HL-60 (cell line): ENCODE measurements around the gene LY6G5C.

Experiments
- DNase-seq, 2 experiments: peaks; one replicate each; pipeline ENCODE4 v3.0.0-alpha.2; 2010 to 2020; ENCODE audit warnings: low read depth in 1 of 2, low spot score in 1 of 2
- H3K27ac ChIP-seq: fragments of 250-450 bp; sonication (Bioruptor Pico); replicated peaks from 2 replicates; pipeline ENCODE4 v1.5.1; 2020; ENCODE audit warnings: mild to moderate bottlenecking, moderate library complexity
- H3K27me3 ChIP-seq: fragments of 250-450 bp; sonication (Bioruptor Pico); 2 replicates; pipeline ENCODE4 v1.5.1; 2021; ENCODE audit warnings: mild to moderate bottlenecking, moderate library complexity; ENCODE audit not compliant: insufficient read depth, poor library complexity, severe bottlenecking
- H3K4me3 ChIP-seq: replicated peaks from 2 replicates; pipeline ENCODE4 v1.5.1; 2011; ENCODE audit warnings: mild to moderate bottlenecking, control low read depth, low read length; ENCODE audit not compliant: insufficient read depth
- GABPA ChIP-seq: IDR thresholded peaks from 2 replicates; pipeline ENCODE4 v1.6.1; 2012; ENCODE audit warnings: low read depth
- POLR2AphosphoS5 ChIP-seq: IDR thresholded peaks from 2 replicates; pipeline ENCODE4 v1.6.1; 2012; ENCODE audit warnings: low read depth
- SPI1 ChIP-seq: IDR thresholded peaks from 2 replicates; pipeline ENCODE4 v1.6.1; 2012; ENCODE audit warnings: low read depth, mild to moderate bottlenecking, borderline replicate concordance
- TF ChIP-seq, protein P1 (sequence below): IDR thresholded peaks from one replicate; pipeline ENCODE4 v1.5.1; 2011; ENCODE audit warnings: low read length, control low read depth, inconsistent platforms; ENCODE audit not compliant: insufficient read depth
- TF ChIP-seq, protein P2 (sequence below): IDR thresholded peaks from 2 replicates; pipeline ENCODE4 v1.6.1; 2012; ENCODE audit warnings: low read depth; ENCODE audit not compliant: insufficient replicate concordance

The LY6G5C gene

GRCh38 chr6:31728767-31729514 is 48.1 kb upstream of the LY6G5C start, which contains the start of gene DDAH2:
TSS of gene DDAH2 (minus strand) at chr6:31729299. CDS start at chr6:31729161, 138 bp downstream.
- Histone ChIP-seq H3K27ac (peak within 1 kb of the TSS; percentile 66), H3K27me3 (no peaks in the 10 kb centered on the region), H3K4me3 (peak within 1 kb of the TSS; percentile 33)
- TF ChIP-seq SPI1, result no peak
- TF ChIP-seq GABPA, result no peak
- TF ChIP-seq POLR2AphosphoS5, result no peak
- TF ChIP-seq, protein P1, sequence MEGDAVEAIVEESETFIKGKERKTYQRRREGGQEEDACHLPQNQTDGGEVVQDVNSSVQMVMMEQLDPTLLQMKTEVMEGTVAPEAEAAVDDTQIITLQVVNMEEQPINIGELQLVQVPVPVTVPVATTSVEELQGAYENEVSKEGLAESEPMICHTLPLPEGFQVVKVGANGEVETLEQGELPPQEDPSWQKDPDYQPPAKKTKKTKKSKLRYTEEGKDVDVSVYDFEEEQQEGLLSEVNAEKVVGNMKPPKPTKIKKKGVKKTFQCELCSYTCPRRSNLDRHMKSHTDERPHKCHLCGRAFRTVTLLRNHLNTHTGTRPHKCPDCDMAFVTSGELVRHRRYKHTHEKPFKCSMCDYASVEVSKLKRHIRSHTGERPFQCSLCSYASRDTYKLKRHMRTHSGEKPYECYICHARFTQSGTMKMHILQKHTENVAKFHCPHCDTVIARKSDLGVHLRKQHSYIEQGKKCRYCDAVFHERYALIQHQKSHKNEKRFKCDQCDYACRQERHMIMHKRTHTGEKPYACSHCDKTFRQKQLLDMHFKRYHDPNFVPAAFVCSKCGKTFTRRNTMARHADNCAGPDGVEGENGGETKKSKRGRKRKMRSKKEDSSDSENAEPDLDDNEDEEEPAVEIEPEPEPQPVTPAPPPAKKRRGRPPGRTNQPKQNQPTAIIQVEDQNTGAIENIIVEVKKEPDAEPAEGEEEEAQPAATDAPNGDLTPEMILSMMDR, result no peak
- TF ChIP-seq, protein P2, sequence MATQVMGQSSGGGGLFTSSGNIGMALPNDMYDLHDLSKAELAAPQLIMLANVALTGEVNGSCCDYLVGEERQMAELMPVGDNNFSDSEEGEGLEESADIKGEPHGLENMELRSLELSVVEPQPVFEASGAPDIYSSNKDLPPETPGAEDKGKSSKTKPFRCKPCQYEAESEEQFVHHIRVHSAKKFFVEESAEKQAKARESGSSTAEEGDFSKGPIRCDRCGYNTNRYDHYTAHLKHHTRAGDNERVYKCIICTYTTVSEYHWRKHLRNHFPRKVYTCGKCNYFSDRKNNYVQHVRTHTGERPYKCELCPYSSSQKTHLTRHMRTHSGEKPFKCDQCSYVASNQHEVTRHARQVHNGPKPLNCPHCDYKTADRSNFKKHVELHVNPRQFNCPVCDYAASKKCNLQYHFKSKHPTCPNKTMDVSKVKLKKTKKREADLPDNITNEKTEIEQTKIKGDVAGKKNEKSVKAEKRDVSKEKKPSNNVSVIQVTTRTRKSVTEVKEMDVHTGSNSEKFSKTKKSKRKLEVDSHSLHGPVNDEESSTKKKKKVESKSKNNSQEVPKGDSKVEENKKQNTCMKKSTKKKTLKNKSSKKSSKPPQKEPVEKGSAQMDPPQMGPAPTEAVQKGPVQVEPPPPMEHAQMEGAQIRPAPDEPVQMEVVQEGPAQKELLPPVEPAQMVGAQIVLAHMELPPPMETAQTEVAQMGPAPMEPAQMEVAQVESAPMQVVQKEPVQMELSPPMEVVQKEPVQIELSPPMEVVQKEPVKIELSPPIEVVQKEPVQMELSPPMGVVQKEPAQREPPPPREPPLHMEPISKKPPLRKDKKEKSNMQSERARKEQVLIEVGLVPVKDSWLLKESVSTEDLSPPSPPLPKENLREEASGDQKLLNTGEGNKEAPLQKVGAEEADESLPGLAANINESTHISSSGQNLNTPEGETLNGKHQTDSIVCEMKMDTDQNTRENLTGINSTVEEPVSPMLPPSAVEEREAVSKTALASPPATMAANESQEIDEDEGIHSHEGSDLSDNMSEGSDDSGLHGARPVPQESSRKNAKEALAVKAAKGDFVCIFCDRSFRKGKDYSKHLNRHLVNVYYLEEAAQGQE, result no peak
- no peak for DNase-seq

DNA sequence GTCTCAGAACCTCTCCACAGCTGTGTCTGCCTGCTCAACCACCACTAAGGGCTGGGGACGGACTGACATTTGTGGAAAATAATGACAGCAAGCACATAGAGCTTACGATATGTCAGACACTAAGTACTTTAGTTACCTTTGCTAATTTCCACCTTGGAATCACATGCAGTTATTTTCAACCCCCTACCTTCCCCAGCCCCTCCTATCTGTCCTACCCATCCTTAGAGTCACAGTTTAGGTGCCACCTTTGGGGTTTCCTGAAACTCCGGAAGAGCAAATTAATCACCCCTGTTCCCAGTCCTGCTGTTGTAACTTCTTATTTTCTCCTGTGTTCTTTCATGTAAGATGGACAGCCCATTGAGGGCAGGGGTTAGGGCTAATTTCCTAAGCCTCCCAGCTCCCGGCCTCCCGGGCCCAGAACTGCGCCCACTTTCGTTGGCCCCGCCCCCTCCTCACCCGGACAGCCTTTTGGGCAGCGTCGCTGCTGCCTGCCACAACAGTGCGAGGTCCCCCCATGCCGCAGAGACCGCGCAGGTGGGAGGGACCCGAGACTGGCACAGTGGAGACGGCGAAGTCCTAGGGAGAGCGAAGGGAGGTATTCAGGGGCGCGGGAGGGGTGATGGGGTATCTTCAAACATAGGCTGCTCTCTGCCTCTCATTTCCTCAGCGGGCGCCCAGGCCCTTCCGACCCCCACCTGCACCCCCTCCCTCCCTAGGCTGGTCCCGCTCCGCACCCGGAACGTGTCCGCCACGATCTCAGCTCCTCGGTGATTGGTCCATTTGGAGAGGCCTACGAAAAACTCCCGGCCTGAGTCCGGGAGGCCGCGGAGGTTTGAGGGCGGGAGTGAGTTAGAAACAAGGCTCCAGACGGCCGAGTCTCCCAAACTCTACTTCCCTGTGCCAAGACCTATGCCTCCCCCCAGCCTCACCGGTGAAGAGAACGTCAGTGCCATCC is 47.1 kb upstream of the LY6G5C start:
- Histone ChIP-seq H3K4me3 (no peak overlapping the region), H3K27me3 (no peaks in the 10 kb centered on the region), H3K27ac (peak overlapping the region; percentile 66)
- DNase-seq, result peak; percentile 81 to 92
- TF ChIP-seq POLR2AphosphoS5, result no peak
- TF ChIP-seq, protein P1, result no peak
- no peak for TF ChIP-seq GABPA
- TF ChIP-seq, protein P2, result no peak
- TF ChIP-seq SPI1, result no peak; the same call in 1 of the 2 replicates

GRCh38 chr6:31727034-31727716 is 46.3 kb upstream of the LY6G5C start:
- peak overlapping the region; percentile 66 for H3K27ac ChIP-seq
- TF ChIP-seq POLR2AphosphoS5 (peak; percentile 81), GABPA (no peak), SPI1 (peak; percentile 100; the same call in 1 of the 2 replicates)
- TF ChIP-seq, protein P1, result no peak
- TF ChIP-seq, protein P2, result no peak
- no peaks in the 10 kb centered on the region for H3K27me3 ChIP-seq
- H3K4me3 ChIP-seq, result no peak overlapping the region
- peak in 1 of 2 experiments; percentile 82 for DNase-seq
